SU-DHL-6 (cell line): ENCODE results near the gene IL12RB2.
"Not testable (repeated sequence)": the region's sequence is repeated elsewhere in the genome, so short reads cannot be mapped to it uniquely, and the experiment has no call there.

Source experiments
- H2AFZ ChIP-seq: fragments of 200-600 bp; sonication (generic); 2 replicates; pipeline ENCODE4 v1.6.1; 2014; ENCODE audit warnings: low read depth, mild to moderate bottlenecking, moderate library complexity, mixed read lengths, antibody characterized with exemption, low read length; ENCODE audit not compliant: severe bottlenecking
- H3F3A ChIP-seq: fragments of 200-600 bp; shearing (Covaris generic); 2 replicates; pipeline ENCODE4 v1.6.0; 2016; ENCODE audit warnings: antibody characterized with exemption, mild to moderate bottlenecking; ENCODE audit not compliant: insufficient read depth
- H3K27ac ChIP-seq: fragments of 200-600 bp; sonication (generic); 2 replicates; pipeline ENCODE4 v1.5.1; 2016; ENCODE audit warnings: low read depth, mild to moderate bottlenecking, low read length, moderate library complexity, mixed read lengths
- H3K27me3 ChIP-seq: fragments of 200-600 bp; sonication (generic), shearing (Covaris generic); 2 replicates; pipeline ENCODE4 v1.6.0; 2014; ENCODE audit warnings: mild to moderate bottlenecking, low read length
- H3K36me3 ChIP-seq: fragments of 200-600 bp; sonication (generic); 2 replicates; pipeline ENCODE4 v1.6.1; 2014; ENCODE audit warnings: mild to moderate bottlenecking, low read length, mixed read lengths
- H3K4me2 ChIP-seq: fragments of 300-600, 200-600 bp; shearing (Covaris generic), sonication (generic); 2 replicates; pipeline ENCODE4 v1.6.0; 2014; ENCODE audit warnings: low read length, low read depth, mild to moderate bottlenecking; ENCODE audit not compliant: poor library complexity, severe bottlenecking
- H3K4me3 ChIP-seq: fragments of 200-600 bp; sonication (generic); 2 replicates; pipeline ENCODE4 v1.5.1; 2014; ENCODE audit warnings: antibody characterized with exemption, low read length, mild to moderate bottlenecking, mixed read lengths; ENCODE audit not compliant: insufficient read depth, poor library complexity, severe bottlenecking
- H3K79me2 ChIP-seq: fragments of 200-600 bp; sonication (generic); 2 replicates; pipeline ENCODE4 v1.6.1; 2014; ENCODE audit warnings: mild to moderate bottlenecking, low read length, moderate library complexity; ENCODE audit not compliant: insufficient read depth
- H3K9ac ChIP-seq: fragments of 200-600 bp; sonication (generic); 2 replicates; pipeline ENCODE4 v1.7.0; 2014; ENCODE audit warnings: mild to moderate bottlenecking, low read length
- H3K9me2 ChIP-seq: fragments of 200-600 bp; sonication (generic); replicated peaks from 2 replicates; pipeline ENCODE4 v1.6.1; 2014; ENCODE audit warnings: low read length; ENCODE audit not compliant: insufficient read depth
- H3K9me3 ChIP-seq: fragments of 200-600 bp; sonication (generic); 2 replicates; pipeline ENCODE4 v1.6.1; 2014; ENCODE audit warnings: low read length, mixed read lengths; ENCODE audit not compliant: insufficient read depth
- H4K20me1 ChIP-seq: fragments of 200-600 bp; sonication (generic); 2 replicates; pipeline ENCODE4 v1.6.1; 2014; ENCODE audit warnings: low read depth, mild to moderate bottlenecking, antibody characterized with exemption, low read length, moderate library complexity, mixed read lengths
- CTCF ChIP-seq: fragments of 200-600 bp; sonication (generic); IDR thresholded peaks from one replicate; pipeline ENCODE4 v1.5.1; 2017; ENCODE audit warnings: antibody characterized with exemption, mild to moderate bottlenecking, low read length, moderate library complexity; ENCODE audit not compliant: insufficient read depth, poor library complexity, severe bottlenecking
- EZH2phosphoT487 ChIP-seq: fragments of 200-600 bp; sonication (generic), shearing (Covaris generic); conservative IDR thresholded peaks from 2 replicates; pipeline ENCODE4 v1.6.1; 2018; ENCODE audit warnings: mild to moderate bottlenecking, antibody characterized with exemption, low read length, moderate library complexity, mixed read lengths

IL12RB2 gene

GRCh38 chr1:67440339-67440738, 132.7 kb downstream of the IL12RB2 start:
- Histone ChIP-seq H3K4me2 (no peak overlapping the region), H3K27me3 (no peaks in the 10 kb centered on the region), H3K9me3 (no peaks in the 10 kb centered on the region), H3K79me2 (no peaks in the 10 kb centered on the region), H3K9me2 (no peaks in the 10 kb centered on the region), H3F3A (no peaks in the 10 kb centered on the region), H3K9ac (no peak overlapping the region), H3K27ac (no peak overlapping the region), H2AFZ (no peak overlapping the region), H3K36me3 (no peaks in the 10 kb centered on the region), H3K4me3 (no peak overlapping the region), H4K20me1 (no peaks in the 10 kb centered on the region)
- no peak for TF ChIP-seq CTCF
- TF ChIP-seq EZH2phosphoT487 = no peak

DNA sequence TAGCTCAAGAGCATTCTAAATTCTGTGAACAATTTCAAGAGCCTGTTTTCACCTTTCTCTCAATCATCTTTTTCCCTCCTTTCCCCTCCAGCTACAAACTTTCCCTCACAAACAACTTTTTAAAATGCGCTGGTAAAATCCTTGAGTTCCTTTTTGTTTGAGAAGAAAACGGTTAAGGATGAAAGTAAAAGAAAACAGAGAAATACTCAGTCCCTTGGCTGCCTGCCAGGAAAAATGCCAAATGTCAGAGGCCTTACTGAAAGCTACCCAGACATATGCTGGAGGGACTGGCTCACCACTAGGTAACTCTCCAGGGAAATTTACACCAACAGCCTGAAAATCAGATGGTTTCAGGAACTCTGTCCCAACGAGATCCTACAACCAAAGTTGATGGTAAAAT, 133.5 kb downstream of the IL12RB2 start:
- H3K27ac ChIP-seq = no peak overlapping the region
- no peaks in the 10 kb centered on the region for H3K9me3 ChIP-seq
- H3K36me3 ChIP-seq = no peaks in the 10 kb centered on the region
- no peaks in the 10 kb centered on the region for H3K79me2 ChIP-seq
- no peaks in the 10 kb centered on the region for H3F3A ChIP-seq
- H4K20me1 ChIP-seq = no peaks in the 10 kb centered on the region
- H3K27me3 ChIP-seq = no peaks in the 10 kb centered on the region
- no peak overlapping the region for H3K4me3 ChIP-seq
- no peak overlapping the region for H3K4me2 ChIP-seq
- H2AFZ ChIP-seq = no peak overlapping the region
- H3K9me2 ChIP-seq = no peaks in the 10 kb centered on the region
- H3K9ac ChIP-seq = no peak overlapping the region
- TF ChIP-seq CTCF (no peak), EZH2phosphoT487 (no peak)

GRCh38 chr1:67441739-67442281, 134.1 kb downstream of the IL12RB2 start:
- Histone ChIP-seq H3K9me2 (no peaks in the 10 kb centered on the region), H3K4me3 (no peak overlapping the region), H3F3A (no peaks in the 10 kb centered on the region), H3K27ac (no peak overlapping the region), H2AFZ (no peak overlapping the region), H3K79me2 (no peaks in the 10 kb centered on the region), H3K27me3 (no peaks in the 10 kb centered on the region), H4K20me1 (no peaks in the 10 kb centered on the region), H3K9me3 (no peaks in the 10 kb centered on the region), H3K9ac (no peak overlapping the region), H3K36me3 (no peaks in the 10 kb centered on the region), H3K4me2 (no peak overlapping the region)
- TF ChIP-seq EZH2phosphoT487 (no peak), CTCF (no peak)

GRCh38 chr1:67446014-67446413, 138.3 kb downstream of the IL12RB2 start:
- not testable (repeated sequence) for H3K9me3 ChIP-seq, H3K36me3 ChIP-seq, H3K9me2 ChIP-seq, H3F3A ChIP-seq, H3K27me3 ChIP-seq, H4K20me1 ChIP-seq, H3K4me2 ChIP-seq, H2AFZ ChIP-seq, H3K4me3 ChIP-seq, H3K79me2 ChIP-seq, H3K27ac ChIP-seq, H3K9ac ChIP-seq
